ENCODE results near the gene DNAJB6.

DNA sequence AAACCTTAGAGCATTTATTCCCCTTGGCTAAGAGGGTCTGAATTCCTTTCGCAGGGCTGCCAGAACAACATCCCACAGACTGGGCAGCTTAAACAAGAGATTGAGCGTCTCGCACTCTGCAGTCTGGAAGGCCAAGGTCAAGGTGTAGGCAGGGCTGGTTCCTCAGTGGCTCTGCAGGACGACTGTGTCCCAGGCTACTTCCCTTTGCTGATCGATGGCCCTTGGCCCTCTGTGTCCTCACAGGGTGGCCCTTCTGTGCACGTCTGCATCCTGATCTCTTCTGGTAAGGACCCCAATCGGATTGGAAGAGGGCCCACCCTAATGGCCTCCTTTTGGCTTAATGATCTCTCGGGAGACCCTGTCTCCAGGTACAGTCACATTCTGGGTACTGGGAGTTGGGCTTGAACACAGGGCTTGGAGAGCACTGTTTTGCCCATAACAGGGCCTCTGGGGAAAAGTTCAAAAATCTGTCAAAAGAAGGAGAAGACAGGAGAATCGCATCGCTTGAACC is 35.1 kb upstream of the DNAJB6 start:
- TF ChIP-seq, protein P1, sequence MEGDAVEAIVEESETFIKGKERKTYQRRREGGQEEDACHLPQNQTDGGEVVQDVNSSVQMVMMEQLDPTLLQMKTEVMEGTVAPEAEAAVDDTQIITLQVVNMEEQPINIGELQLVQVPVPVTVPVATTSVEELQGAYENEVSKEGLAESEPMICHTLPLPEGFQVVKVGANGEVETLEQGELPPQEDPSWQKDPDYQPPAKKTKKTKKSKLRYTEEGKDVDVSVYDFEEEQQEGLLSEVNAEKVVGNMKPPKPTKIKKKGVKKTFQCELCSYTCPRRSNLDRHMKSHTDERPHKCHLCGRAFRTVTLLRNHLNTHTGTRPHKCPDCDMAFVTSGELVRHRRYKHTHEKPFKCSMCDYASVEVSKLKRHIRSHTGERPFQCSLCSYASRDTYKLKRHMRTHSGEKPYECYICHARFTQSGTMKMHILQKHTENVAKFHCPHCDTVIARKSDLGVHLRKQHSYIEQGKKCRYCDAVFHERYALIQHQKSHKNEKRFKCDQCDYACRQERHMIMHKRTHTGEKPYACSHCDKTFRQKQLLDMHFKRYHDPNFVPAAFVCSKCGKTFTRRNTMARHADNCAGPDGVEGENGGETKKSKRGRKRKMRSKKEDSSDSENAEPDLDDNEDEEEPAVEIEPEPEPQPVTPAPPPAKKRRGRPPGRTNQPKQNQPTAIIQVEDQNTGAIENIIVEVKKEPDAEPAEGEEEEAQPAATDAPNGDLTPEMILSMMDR (IDR thresholded peaks at IDR 0.05; ENCODE audit: extremely low read depth in 1 of 2, insufficient read depth in 1 of 2, low read depth in 1 of 2, low read length in 2 of 2), result no peak
- TF ChIP-seq POLR2A (IDR thresholded peaks at IDR 0.05; ENCODE audit: low read depth, low read length), result no peak
